HTERT RPE-1 (cell line): ENCODE results near the gene GATA1.

Experiments
- in situ Hi-C: fragments of 300-500 bp; cut with MboI; formaldehyde crosslinking; loops from 4 replicates; pipeline ENCODE4 v1.14.3; 2020; ENCODE audit warnings: low sequenced_read_pairs

The GATA1 gene

GRCh38 chrX:48786341-48786800 lies at the start of gene GATA1:
Gene GATA1, plus strand, starts transcription at chrX:48786590. Its CDS starts 4,520 bp downstream, at chrX:48791110.
- in situ Hi-C loops: no loop called here

GRCh38 chrX:48736878-48737212 lies 49.5 kb upstream of the GATA1 start:
- in situ Hi-C loops: no loop called here

GRCh38 chrX:48737213-48737938 lies 49.0 kb upstream of the GATA1 start:
- in situ Hi-C loops: no loop called here

- in situ Hi-C loops: no loop called here
Observed at GRCh38 chrX:48737940-48738339, 48.5 kb upstream of the GATA1 start.

GRCh38 chrX:48741834-48742233 lies 44.6 kb upstream of the GATA1 start:
- in situ Hi-C loops: no loop called here

GRCh38 chrX:48745222-48745621 lies 41.2 kb upstream of the GATA1 start:
- in situ Hi-C loops: no loop called here

- in situ Hi-C loops: no loop called here
Observed at GRCh38 chrX:48747415-48748016, 38.9 kb upstream of the GATA1 start.

- in situ Hi-C loops: no loop called here
Observed at GRCh38 chrX:48749182-48749581, 37.2 kb upstream of the GATA1 start.

- in situ Hi-C loops: no loop called here
Observed at GRCh38 chrX:48751343-48751742, 35.0 kb upstream of the GATA1 start.

- in situ Hi-C loops: no loop called here
Observed at GRCh38 chrX:48752498-48752897, 33.9 kb upstream of the GATA1 start.

GRCh38 chrX:48753708-48754228 lies 32.6 kb upstream of the GATA1 start:
- in situ Hi-C loops: no loop called here

GRCh38 chrX:48754238-48754637 lies 32.2 kb upstream of the GATA1 start:
- in situ Hi-C loops: no loop called here

- in situ Hi-C loops: no loop called here
Observed at GRCh38 chrX:48761674-48762471, 24.5 kb upstream of the GATA1 start, which contains the start of gene GLOD5. Gene GLOD5, plus strand, starts transcription at chrX:48761747. Its CDS starts 44 bp downstream, at chrX:48761791.

GRCh38 chrX:48769230-48769629 lies 17.2 kb upstream of the GATA1 start:
- in situ Hi-C loops: no loop called here

GRCh38 chrX:48770296-48770695 lies 16.1 kb upstream of the GATA1 start:
- in situ Hi-C loops: no loop called here

GRCh38 chrX:48772602-48773001 lies 13.8 kb upstream of the GATA1 start:
- in situ Hi-C loops: no loop called here

- in situ Hi-C loops: no loop called here
Observed at GRCh38 chrX:48776818-48777439, 9.5 kb upstream of the GATA1 start.

GRCh38 chrX:48779399-48779798 lies 7.0 kb upstream of the GATA1 start:
- in situ Hi-C loops: no loop called here

GRCh38 chrX:48781705-48782104 lies 4.7 kb upstream of the GATA1 start:
- in situ Hi-C loops: no loop called here

GRCh38 chrX:48782216-48782615 lies 4.2 kb upstream of the GATA1 start:
- in situ Hi-C loops: no loop called here

GRCh38 chrX:48782795-48783194 lies 3.6 kb upstream of the GATA1 start:
- in situ Hi-C loops: no loop called here
